IMR-90 (cell line): Measurements from ENCODE around the gene SIK2. TPM values are rescaled to one million over a fixed set of nuclear protein-coding genes. Genes with fewer than 3 reads are reported as not detected.

Source experiments
- ATAC-seq: fragments of 200-7000 bp; cut with Tn5 transposase; 2 replicates; pipeline ENCODE4 v1.9.1; 2020; ENCODE audit warnings: low read depth, mild to moderate bottlenecking, moderate library complexity
- BruUV-seq: library from RNA; stranded (reverse); fragments of 400-500 nt; replicated peaks from 2 replicates; lab custom pipeline; 2021; lab: Mats Ljungman, UMichigan
- CTCF ChIA-PET: fragments of 300-600 bp; formaldehyde crosslinking; extraction: SDS; loops from one replicate; lab custom pipeline; 2021; ENCODE audit warnings: antibody characterized with exemption; lab: Yijun Ruan, JAX
- POLR2A ChIA-PET: fragments of 300-600 bp; sonication (Branson Sonifier 250); formaldehyde crosslinking; loops from one replicate; lab custom pipeline; 2022; ENCODE audit warnings: antibody characterized with exemption; ENCODE audit not compliant: unreplicated experiment; lab: Charles Lee
- DNase-seq: peaks from one replicate; pipeline ENCODE4 v3.0.0; 2013
- H2AFZ ChIP-seq: replicated peaks from 2 replicates; pipeline ENCODE3; 2013; ENCODE audit warnings: low read length, mild to moderate bottlenecking; ENCODE audit not compliant: poor library complexity
- H2AK5ac ChIP-seq: 2 replicates; pipeline ENCODE4 v1.6.1; 2013; ENCODE audit warnings: low read depth, low read length, inconsistent platforms
- H2AK9ac ChIP-seq: replicated peaks from 2 replicates; pipeline ENCODE3; 2013; ENCODE audit warnings: mild to moderate bottlenecking, low read depth, low read length, moderate library complexity; ENCODE audit not compliant: poor library complexity
- H2BK120ac ChIP-seq: 2 replicates; pipeline ENCODE4 v1.6.1; 2013; ENCODE audit warnings: low read depth, low read length, inconsistent platforms
- H2BK15ac ChIP-seq: 3 replicates; pipeline ENCODE4 v1.6.1; 2013; ENCODE audit warnings: low read depth, low read length, inconsistent platforms
- H2BK20ac ChIP-seq: 2 replicates; pipeline ENCODE4 v1.6.1; 2013; ENCODE audit warnings: low read depth, mild to moderate bottlenecking, inconsistent platforms, low read length, moderate library complexity
- H2BK5ac ChIP-seq: 2 replicates; pipeline ENCODE4 v1.6.1; 2013; ENCODE audit warnings: mild to moderate bottlenecking, low read depth, low read length, inconsistent platforms; ENCODE audit not compliant: poor library complexity, severe bottlenecking
- H3K14ac ChIP-seq: replicated peaks from 2 replicates; pipeline ENCODE4 v1.6.1; 2013; ENCODE audit warnings: low read depth, low read length, inconsistent platforms
- H3K18ac ChIP-seq: 2 replicates; pipeline ENCODE4 v1.6.1; 2013; ENCODE audit warnings: low read depth, low read length, control low read depth
- H3K23ac ChIP-seq: 2 replicates; pipeline ENCODE4 v1.6.1; 2013; ENCODE audit warnings: low read depth, low read length, inconsistent platforms
- H3K27ac ChIP-seq: 2 replicates; pipeline ENCODE4 v1.5.1; 2013; ENCODE audit warnings: mild to moderate bottlenecking, control low read depth, low read length; ENCODE audit not compliant: insufficient read depth
- H3K27me3 ChIP-seq: 2 replicates; pipeline ENCODE4 v1.6.1; 2013; ENCODE audit warnings: low read length; ENCODE audit not compliant: control insufficient read depth, insufficient read depth
- H3K36me3 ChIP-seq: 2 replicates; pipeline ENCODE4 v1.6.1; 2013; ENCODE audit warnings: low read length, mixed read lengths; ENCODE audit not compliant: control insufficient read depth, insufficient read depth
- H3K4ac ChIP-seq: 2 replicates; pipeline ENCODE4 v1.6.1; 2013; ENCODE audit warnings: low read depth, low read length, inconsistent platforms
- H3K4me1 ChIP-seq: 2 replicates; pipeline ENCODE4 v1.6.1; 2013; ENCODE audit warnings: low read length, mixed read lengths; ENCODE audit not compliant: control insufficient read depth, insufficient read depth
- H3K4me2 ChIP-seq: 2 replicates; pipeline ENCODE4 v1.6.1; 2013; ENCODE audit warnings: low read depth, mild to moderate bottlenecking, control low read depth, low read length, moderate library complexity
- H3K4me3 ChIP-seq: 2 replicates; pipeline ENCODE4 v1.5.1; 2013; ENCODE audit warnings: low read depth, mild to moderate bottlenecking, control low read depth, low read length, moderate library complexity; ENCODE audit not compliant: insufficient read depth
- H3K56ac ChIP-seq: 2 replicates; pipeline ENCODE4 v1.6.1; 2013; ENCODE audit warnings: low read length, inconsistent platforms; ENCODE audit not compliant: insufficient read depth; ENCODE audit errors: extremely low read depth
- H3K79me1 ChIP-seq, 2 experiments: 2 replicates each; pipeline ENCODE4 v1.6.1; 2013; ENCODE audit warnings: low read length in 2 of 2, inconsistent platforms in 1 of 2, low read depth in 1 of 2
- H3K9ac ChIP-seq: 2 replicates; pipeline ENCODE4 v1.6.1; 2013; ENCODE audit warnings: low read depth, low read length, control low read depth
- H3K9me1 ChIP-seq: 2 replicates; pipeline ENCODE4 v1.6.1; 2013; ENCODE audit warnings: low read length, inconsistent platforms; ENCODE audit not compliant: insufficient read depth
- H3K9me3 ChIP-seq: 2 replicates; pipeline ENCODE4 v1.6.1; 2013; ENCODE audit warnings: low read length; ENCODE audit not compliant: control insufficient read depth, insufficient read depth
- H4K20me1 ChIP-seq: 2 replicates; pipeline ENCODE4 v1.6.1; 2013; ENCODE audit warnings: low read length, inconsistent platforms; ENCODE audit not compliant: insufficient read depth
- H4K5ac ChIP-seq: 2 replicates; pipeline ENCODE4 v1.6.1; 2013; ENCODE audit warnings: mild to moderate bottlenecking, low read depth, low read length, control low read depth
- H4K8ac ChIP-seq, 2 experiments: 2 replicates each; pipeline ENCODE4 v1.6.1; 2013; ENCODE audit warnings: low read depth in 2 of 2, low read length in 2 of 2, control low read depth in 1 of 2, inconsistent platforms in 1 of 2
- H4K91ac ChIP-seq: 2 replicates; pipeline ENCODE4 v1.6.1; 2013; ENCODE audit warnings: low read depth, low read length, inconsistent platforms; ENCODE audit not compliant: insufficient read depth
- MAZ ChIP-seq: IDR thresholded peaks from 2 replicates; pipeline ENCODE4 v1.6.1; 2012; ENCODE audit warnings: low read depth, mild to moderate bottlenecking, low read length, improper control_type of control experiment, moderate library complexity, borderline replicate concordance
- RAD21 ChIP-seq: IDR thresholded peaks from 2 replicates; pipeline ENCODE4 v1.6.1; 2012; ENCODE audit warnings: low read length, improper control_type of control experiment
- WGBS, 2 experiments: methylation state at CpG; one replicate each; pipeline versions ENCODE4 v1.1.5 to v1.1.7; 2013; ENCODE audit warnings: missing lambda C conversion rate in 2 of 2; ENCODE audit not compliant: insufficient read length in 1 of 2; ENCODE audit errors: extremely low coverage in 2 of 2; 5-methylcytosine and 5-hydroxymethylcytosine counted together
- dilution Hi-C: fragments of 300-500 bp; cut with HindIII; formaldehyde crosslinking; loops from one replicate; pipeline ENCODE4 v1.14.3; 2018; ENCODE audit warnings: low sequenced_read_pairs; ENCODE audit not compliant: unreplicated experiment
- in situ Hi-C: fragments of 300-500 bp; cut with MboI; formaldehyde crosslinking; loops from 3 replicates; pipeline ENCODE4 v1.14.3; 2019; ENCODE audit warnings: low sequenced_read_pairs, inconsistent platforms, mixed read lengths
- intact Hi-C: fragments of 100-400 bp; cut with micrococcal nuclease; formaldehyde crosslinking; loops from 2 replicates; pipeline ENCODE4 v1.10.0; 2022
- polyA plus RNA-seq, 3 experiments: library from polyadenylated mRNA; depleted of rRNA; stranded (reverse); fragments of >200 nt; gene quantifications; 2 replicates each; pipeline ENCODE4 v1.2.3, GENCODE V29; 2012; ENCODE audit warnings: low replicate concordance in 1 of 3
- total RNA-seq: library from RNA; depleted of rRNA; stranded (reverse); fragments of >200 nt; gene quantifications from 2 replicates; pipeline ENCODE4 v1.2.3, GENCODE V29; 2012

Gene SIK2
- total and polyA plus RNA-seq, 2 of the 4 experiments (the other 2 are of a cell fraction) = 7.9 to 10.4 TPM

GRCh38 chr11:111736181-111736590 is 133.9 kb downstream of the SIK2 start:
- H3K9ac ChIP-seq = peak overlapping the region; percentile 86
- ChIA-PET POLR2A (no interaction called here), CTCF (interaction anchor here (0.6 to 1.4 kb wide), 2 partner anchors 24 to 132 kb away, joined by 3 read pairs; no protein-coding TSS in a partner anchor)
- H4K5ac ChIP-seq = peak overlapping the region; percentile 97
- ATAC-seq = peak; percentile 30
- no peaks in the 10 kb centered on the region for H3K9me3 ChIP-seq
- peak overlapping the region; percentile 98 for H2BK120ac ChIP-seq
- peak overlapping the region; percentile 98 for H3K14ac ChIP-seq
- no peaks in the 10 kb centered on the region for H3K27me3 ChIP-seq
- in situ Hi-C loops = no loop called here
- dilution Hi-C loops = no loop called here
- H3K18ac ChIP-seq = peak overlapping the region; percentile 97
- H3K4me1 ChIP-seq = peaks cover 53% of the 10 kb centered on the region
- peak overlapping the region; percentile 96 for H2BK15ac ChIP-seq
- intact Hi-C loops = no loop called here
- H3K36me3 ChIP-seq = peaks cover 14% of the 10 kb centered on the region
- BruUV-seq = no TSS peak
- H2BK20ac ChIP-seq = peak overlapping the region; percentile 96
- peak overlapping the region; percentile 99 for H3K4ac ChIP-seq
- TF ChIP-seq MAZ (no peak), RAD21 (peak; percentile 8; the same call in 1 of the 2 replicates)
- H4K8ac ChIP-seq = peak overlapping the region; percentile 93 to 99
- H3K9me1 ChIP-seq = peaks cover 43% of the 10 kb centered on the region
- H2AFZ ChIP-seq = peak overlapping the region; percentile 85
- peak overlapping the region; percentile 44 for H3K4me2 ChIP-seq
- no peak overlapping the region for H3K4me3 ChIP-seq
- DNase-seq = peak; percentile 80
- H4K20me1 ChIP-seq = no peaks in the 10 kb centered on the region
- H3K79me1 ChIP-seq = peaks cover 14 to 68% of the 10 kb centered on the region in 2 experiments; a peak in 3 of 4 replicates
- peak overlapping the region; percentile 96 for H2AK5ac ChIP-seq
- H2BK5ac ChIP-seq = peak overlapping the region; percentile 96
- peak overlapping the region; percentile 86 for H2AK9ac ChIP-seq
- peak overlapping the region; percentile 97 for H3K23ac ChIP-seq
- H4K91ac ChIP-seq = peak overlapping the region; percentile 98
- H3K27ac ChIP-seq = peak overlapping the region; percentile 96
- peak overlapping the region; percentile 96 for H3K56ac ChIP-seq
- 0% methylated on average over 5 of the region's 11 CpGs; no CpG with 5 or more reads in 1 of the 2 experiments for WGBS, 2 experiments
